GM19468 (cell line): Measurements from ENCODE around the gene NAT8.
"Not testable (repeated sequence)": the region's sequence is repeated elsewhere in the genome, so short reads cannot be mapped to it uniquely, and the experiment has no call there.

Experiments
- ATAC-seq: cut with Tn5 transposase; IDR thresholded peaks from one replicate; pipeline ENCODE4 v1.9.1; 2021; ENCODE audit warnings: mild to moderate bottlenecking, moderate library complexity, moderate number of reproducible peaks; ENCODE audit not compliant: unreplicated experiment; ENCODE audit errors: extremely low read depth

The NAT8 gene

GRCh38 chr2:73640511-73640911 is 1.7 kb downstream of the NAT8 start:
- ATAC-seq: no peak

- no peak for ATAC-seq
These were observed 3.8 kb downstream of the NAT8 start for GRCh38 chr2:73638429-73638828.

- not testable (repeated sequence) for ATAC-seq
These were observed 5.2 kb downstream of the NAT8 start for GRCh38 chr2:73636977-73637376.

- not testable (repeated sequence) for ATAC-seq
These were observed 11.5 kb downstream of the NAT8 start for GRCh38 chr2:73630662-73631266.

- ATAC-seq: not testable (repeated sequence)
These were observed 13.7 kb downstream of the NAT8 start for GRCh38 chr2:73628493-73628892.

- not testable (repeated sequence) for ATAC-seq
These were observed 16.0 kb downstream of the NAT8 start for GRCh38 chr2:73626237-73626636.

GRCh38 chr2:73624625-73625024 is 17.6 kb downstream of the NAT8 start:
- ATAC-seq: not testable (repeated sequence)

GRCh38 chr2:73624036-73624435 is 18.2 kb downstream of the NAT8 start:
- ATAC-seq: not testable (repeated sequence)

- not testable (repeated sequence) for ATAC-seq
These were observed 22.3 kb downstream of the NAT8 start for GRCh38 chr2:73619925-73620324.

- no peak for ATAC-seq
These were observed 27.2 kb downstream of the NAT8 start for GRCh38 chr2:73614997-73615396.

- no peak for ATAC-seq
These were observed 28.1 kb downstream of the NAT8 start for GRCh38 chr2:73614105-73614504.

- ATAC-seq: no peak
These were observed 30.4 kb downstream of the NAT8 start for GRCh38 chr2:73611867-73612266.

- ATAC-seq: no peak
These were observed 31.0 kb downstream of the NAT8 start for GRCh38 chr2:73611193-73611592.

GRCh38 chr2:73610111-73610510 is 32.1 kb downstream of the NAT8 start:
- no peak for ATAC-seq

- not testable (repeated sequence) for ATAC-seq
These were observed 37.6 kb downstream of the NAT8 start for GRCh38 chr2:73604589-73604988.

GRCh38 chr2:73603099-73603588 is 39.1 kb downstream of the NAT8 start:
- ATAC-seq: peak; percentile 52

GRCh38 chr2:73601780-73602179 is 40.4 kb downstream of the NAT8 start:
- ATAC-seq: no peak

GRCh38 chr2:73594251-73594650 is 48.0 kb downstream of the NAT8 start:
- ATAC-seq: no peak

GRCh38 chr2:73593680-73594079 is 48.5 kb downstream of the NAT8 start:
- ATAC-seq: no peak
